ENCODE data around the gene PCK1.
"Not testable (repeated sequence)": the region's sequence is repeated elsewhere in the genome, so short reads cannot be mapped to it uniquely, and the experiment has no call there.

The PCK1 gene

DNA sequence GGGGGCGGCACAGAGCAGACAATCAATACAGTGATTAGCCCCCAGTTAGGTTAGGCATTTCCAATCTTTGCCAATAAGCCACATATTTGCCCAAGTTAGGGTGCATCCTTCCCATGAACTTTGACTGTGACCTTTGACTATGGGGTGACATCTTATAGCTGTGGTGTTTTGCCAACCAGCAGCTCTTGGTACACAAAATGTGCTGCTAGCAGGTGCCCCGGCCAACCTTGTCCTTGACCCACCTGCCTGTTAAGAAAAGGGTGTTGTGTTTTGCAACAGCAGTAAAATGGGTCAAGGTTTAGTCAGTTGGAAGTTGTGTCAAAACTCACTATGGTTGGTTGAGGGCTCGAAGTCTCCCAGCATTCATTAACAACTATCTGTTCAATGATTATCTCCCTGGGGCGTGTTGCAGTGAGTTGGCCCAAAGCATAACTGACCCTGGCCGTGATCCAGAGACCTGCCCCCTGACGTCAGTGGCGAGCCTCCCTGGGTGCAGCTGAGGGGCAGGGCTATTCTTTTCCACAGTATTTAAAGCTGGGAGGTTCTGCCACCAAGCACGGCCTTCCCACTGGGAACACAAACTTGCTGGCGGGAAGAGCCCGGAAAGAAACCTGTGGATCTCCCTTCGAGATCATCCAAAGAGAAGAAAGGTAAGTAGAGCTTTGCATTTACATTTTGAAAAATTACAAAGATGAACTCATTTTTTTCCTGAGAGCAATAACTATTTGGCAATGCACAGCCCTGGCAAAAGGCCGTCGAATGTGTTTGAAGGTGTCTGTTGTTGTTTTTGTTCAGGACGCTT lies at the start of gene PCK1:
Gene PCK1 (plus strand): TSS at position 557 of the 802 bp plus-strand sequence. CDS start 302 bp downstream, outside the sequence.
- H3K36me3 ChIP-seq (ENCODE audit: control insufficient read depth, insufficient read depth, low read length): no peaks in the 10 kb centered on the region
- peaks cover 41% of the 10 kb centered on the region for H3K4me1 ChIP-seq (ENCODE audit: control insufficient read depth, insufficient read depth, low read length)
- H3K9ac ChIP-seq (ENCODE audit: low read length): no peak within 1 kb of the TSS
- peaks cover 3% of the 10 kb centered on the region for H3K27me3 ChIP-seq (ENCODE audit: control insufficient read depth, insufficient read depth, low read length)
- no peak within 1 kb of the TSS for H3K4me3 ChIP-seq (ENCODE audit: low read length)
- no peaks in the 10 kb centered on the region for H3K9me3 ChIP-seq (ENCODE audit: control insufficient read depth, low read length)

DNA sequence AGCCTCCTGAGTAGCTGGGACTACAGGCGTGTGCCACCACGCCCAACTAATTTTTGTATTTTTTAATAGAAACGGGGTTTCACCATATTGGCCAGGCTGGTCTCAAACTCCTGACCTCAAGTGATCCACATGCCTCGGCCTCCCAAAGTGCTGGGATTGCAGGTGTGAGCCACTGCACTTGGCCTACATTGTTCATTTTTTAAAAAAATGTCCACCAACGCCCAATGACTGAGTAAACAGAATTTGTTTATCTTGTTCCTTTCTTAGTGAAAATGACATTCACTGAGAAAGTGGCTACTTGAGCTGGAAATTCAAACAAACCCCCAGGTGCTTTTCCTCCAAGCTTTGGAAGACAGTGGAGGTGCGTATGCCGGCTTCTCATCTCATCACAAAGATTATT lies 49.2 kb upstream of the PCK1 start:
- H3K4me1 ChIP-seq (ENCODE audit: control insufficient read depth, insufficient read depth, low read length); H3K9me3 ChIP-seq (ENCODE audit: control insufficient read depth, low read length); H3K27me3 ChIP-seq (ENCODE audit: control insufficient read depth, insufficient read depth, low read length); H3K9ac ChIP-seq (ENCODE audit: low read length); H3K36me3 ChIP-seq (ENCODE audit: control insufficient read depth, insufficient read depth, low read length); H3K4me3 ChIP-seq (ENCODE audit: low read length): not testable (repeated sequence)

DNA sequence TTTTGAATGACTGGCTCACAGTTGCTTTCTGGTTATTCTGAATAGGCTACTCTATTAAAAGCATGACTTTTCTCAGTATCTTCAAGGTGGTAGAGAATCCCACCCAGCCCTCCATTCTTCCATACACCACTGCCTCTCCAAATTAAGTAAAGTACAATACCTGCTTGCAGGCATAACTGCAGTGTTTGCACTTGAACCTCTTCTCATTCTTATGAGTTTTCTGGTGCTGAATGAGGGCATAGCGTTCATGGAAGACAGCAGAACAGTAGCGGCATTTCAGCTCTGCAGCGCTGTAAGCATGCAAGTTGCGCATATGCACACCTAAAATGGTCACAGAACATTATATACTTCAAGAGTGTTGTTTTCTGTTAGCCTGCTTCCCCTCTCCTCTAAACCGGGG lies 48.5 kb upstream of the PCK1 start:
- Histone ChIP-seq H3K4me3 (ENCODE audit: low read length) (no peak overlapping the region), H3K9me3 (ENCODE audit: control insufficient read depth, low read length) (no peaks in the 10 kb centered on the region), H3K9ac (ENCODE audit: low read length) (no peak overlapping the region), H3K4me1 (ENCODE audit: control insufficient read depth, insufficient read depth, low read length) (no peaks in the 10 kb centered on the region), H3K36me3 (ENCODE audit: control insufficient read depth, insufficient read depth, low read length) (no peaks in the 10 kb centered on the region), H3K27me3 (ENCODE audit: control insufficient read depth, insufficient read depth, low read length) (no peaks in the 10 kb centered on the region)

DNA sequence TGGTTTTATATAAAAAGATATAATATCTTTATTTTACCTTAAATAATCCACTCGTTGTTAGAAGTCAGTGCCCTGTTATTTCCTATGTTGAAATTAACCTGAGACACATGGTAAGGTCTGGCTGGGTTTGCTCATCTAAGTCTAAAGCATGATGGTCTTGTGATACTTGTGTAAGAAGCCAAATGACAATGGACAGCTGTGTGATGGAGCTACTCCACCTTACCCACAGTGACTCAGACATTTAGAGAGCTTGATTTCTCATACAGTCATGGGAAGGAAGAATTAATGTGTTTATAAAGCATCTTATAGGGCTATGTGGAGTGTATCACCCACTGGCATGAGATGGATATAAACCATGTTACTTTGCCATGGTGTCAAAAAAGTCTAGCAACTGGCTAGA lies 47.7 kb upstream of the PCK1 start:
- Histone ChIP-seq H3K27me3 (ENCODE audit: control insufficient read depth, insufficient read depth, low read length) (no peaks in the 10 kb centered on the region), H3K36me3 (ENCODE audit: control insufficient read depth, insufficient read depth, low read length) (no peaks in the 10 kb centered on the region), H3K9ac (ENCODE audit: low read length) (no peak overlapping the region), H3K4me3 (ENCODE audit: low read length) (no peak overlapping the region), H3K9me3 (ENCODE audit: control insufficient read depth, low read length) (no peaks in the 10 kb centered on the region), H3K4me1 (ENCODE audit: control insufficient read depth, insufficient read depth, low read length) (no peaks in the 10 kb centered on the region)

DNA sequence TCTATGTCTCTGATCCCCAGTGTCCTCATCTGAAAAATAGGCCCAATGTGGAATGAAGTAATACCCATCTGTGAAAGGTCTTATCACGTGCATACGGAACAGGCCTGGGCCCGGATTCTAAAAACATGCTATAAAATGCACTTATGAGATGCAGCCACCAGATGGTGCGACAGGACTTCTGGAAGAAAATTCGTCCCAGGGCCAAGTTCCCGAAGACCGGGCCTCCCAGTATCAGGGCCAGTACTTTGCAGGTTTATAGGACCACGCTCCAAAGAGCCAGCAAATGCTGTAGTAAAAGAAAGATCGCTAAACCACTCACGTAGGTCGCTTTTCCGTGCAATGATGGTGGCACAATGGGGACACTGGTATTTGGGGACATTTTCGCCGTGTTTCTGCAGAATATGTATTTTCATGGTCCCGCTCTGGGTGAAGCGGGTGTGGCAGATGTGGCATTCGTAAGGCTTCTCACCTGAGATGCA lies 46.6 kb upstream of the PCK1 start:
- Histone ChIP-seq H3K9me3 (ENCODE audit: control insufficient read depth, low read length) (no peaks in the 10 kb centered on the region), H3K9ac (ENCODE audit: low read length) (no peak overlapping the region), H3K27me3 (ENCODE audit: control insufficient read depth, insufficient read depth, low read length) (no peaks in the 10 kb centered on the region), H3K4me3 (ENCODE audit: low read length) (no peak overlapping the region), H3K4me1 (ENCODE audit: control insufficient read depth, insufficient read depth, low read length) (no peaks in the 10 kb centered on the region), H3K36me3 (ENCODE audit: control insufficient read depth, insufficient read depth, low read length) (no peaks in the 10 kb centered on the region)

DNA sequence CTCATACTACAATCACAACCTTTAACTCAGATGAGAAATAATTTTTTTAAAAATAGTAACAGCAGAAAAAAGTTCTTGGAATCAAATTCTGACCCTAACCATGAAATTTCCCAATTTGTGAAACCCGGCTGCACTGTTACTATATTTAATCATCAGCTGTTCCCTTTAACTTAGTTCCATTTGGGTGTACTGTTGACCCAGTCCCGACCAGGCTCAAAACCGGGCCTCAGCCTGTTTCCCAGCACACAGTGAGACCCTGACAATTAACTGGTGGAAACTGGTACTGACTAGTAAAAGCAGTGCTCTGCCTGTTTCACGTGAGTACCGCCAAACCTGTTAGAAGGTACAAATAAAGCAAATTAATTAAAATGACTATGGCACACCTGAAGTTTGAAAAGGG lies 43.0 kb upstream of the PCK1 start:
- Histone ChIP-seq H3K4me3 (ENCODE audit: low read length) (no peak overlapping the region), H3K36me3 (ENCODE audit: control insufficient read depth, insufficient read depth, low read length) (no peaks in the 10 kb centered on the region), H3K27me3 (ENCODE audit: control insufficient read depth, insufficient read depth, low read length) (no peaks in the 10 kb centered on the region), H3K9ac (ENCODE audit: low read length) (no peak overlapping the region), H3K9me3 (ENCODE audit: control insufficient read depth, low read length) (no peaks in the 10 kb centered on the region), H3K4me1 (ENCODE audit: control insufficient read depth, insufficient read depth, low read length) (peaks cover 7% of the 10 kb centered on the region)

DNA sequence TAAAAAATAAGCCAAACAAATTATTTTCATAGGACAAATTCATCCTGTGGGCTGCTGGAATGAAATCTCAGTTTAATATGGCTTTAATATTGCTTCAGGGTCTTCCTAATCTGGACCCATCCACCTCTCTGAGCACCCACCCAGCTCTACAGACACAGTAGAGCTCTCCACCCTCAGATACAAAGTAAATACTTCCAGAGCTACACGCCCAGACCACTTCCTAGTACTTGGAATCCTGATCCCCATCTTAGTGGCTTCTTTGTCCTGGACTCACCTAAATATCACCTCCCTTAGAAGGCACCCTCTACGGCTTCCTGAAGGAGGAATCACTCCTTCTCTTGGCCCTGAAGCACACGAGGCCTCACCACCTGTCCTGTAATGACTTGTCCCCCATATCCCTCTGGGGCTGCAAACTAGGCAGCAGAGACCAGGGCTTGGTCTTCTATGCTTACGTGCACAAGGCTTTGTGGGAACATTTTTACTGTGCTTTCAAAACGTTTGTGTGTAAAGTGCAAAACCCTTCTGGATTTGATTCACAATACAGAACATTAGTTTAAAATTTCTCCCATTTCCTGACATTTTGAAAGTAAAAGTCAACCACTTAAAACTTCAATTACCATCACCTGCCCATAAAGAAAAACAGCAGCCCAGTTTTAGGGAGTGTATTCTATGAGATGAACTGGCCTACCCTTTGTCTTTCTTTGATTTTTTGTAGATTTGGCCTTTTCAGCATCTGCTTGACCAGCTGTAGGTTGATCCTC lies 38.4 kb upstream of the PCK1 start:
- Histone ChIP-seq H3K9me3 (ENCODE audit: control insufficient read depth, low read length) (no peaks in the 10 kb centered on the region), H3K4me3 (ENCODE audit: low read length) (no peak overlapping the region), H3K27me3 (ENCODE audit: control insufficient read depth, insufficient read depth, low read length) (no peaks in the 10 kb centered on the region), H3K4me1 (ENCODE audit: control insufficient read depth, insufficient read depth, low read length) (peaks cover 14% of the 10 kb centered on the region), H3K9ac (ENCODE audit: low read length) (no peak overlapping the region), H3K36me3 (ENCODE audit: control insufficient read depth, insufficient read depth, low read length) (no peaks in the 10 kb centered on the region)

DNA sequence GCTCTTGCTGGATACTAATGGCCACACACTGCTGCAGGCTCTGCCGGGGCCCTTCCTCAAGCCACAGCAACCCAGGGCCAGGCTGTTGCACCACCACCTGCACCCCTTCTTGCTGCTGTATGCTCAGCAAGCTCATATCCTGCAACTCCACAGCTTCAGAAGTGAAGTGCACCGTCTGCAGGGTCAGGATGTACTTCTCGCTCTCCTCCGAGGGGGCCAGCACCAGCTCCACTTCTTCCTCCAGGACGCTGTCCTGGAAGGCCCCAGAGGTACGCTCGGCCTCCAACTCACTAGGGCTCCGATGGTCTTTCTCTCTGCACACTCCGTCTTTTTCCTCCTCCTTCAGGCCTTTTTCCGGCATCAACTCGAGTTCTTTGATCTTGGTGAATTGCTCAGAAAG lies 37.1 kb upstream of the PCK1 start:
- H3K36me3 ChIP-seq (ENCODE audit: control insufficient read depth, insufficient read depth, low read length): no peaks in the 10 kb centered on the region
- no peak overlapping the region for H3K9ac ChIP-seq (ENCODE audit: low read length)
- no peaks in the 10 kb centered on the region for H3K9me3 ChIP-seq (ENCODE audit: control insufficient read depth, low read length)
- no peaks in the 10 kb centered on the region for H3K27me3 ChIP-seq (ENCODE audit: control insufficient read depth, insufficient read depth, low read length)
- no peak overlapping the region for H3K4me3 ChIP-seq (ENCODE audit: low read length)
- peaks cover 15% of the 10 kb centered on the region for H3K4me1 ChIP-seq (ENCODE audit: control insufficient read depth, insufficient read depth, low read length)

DNA sequence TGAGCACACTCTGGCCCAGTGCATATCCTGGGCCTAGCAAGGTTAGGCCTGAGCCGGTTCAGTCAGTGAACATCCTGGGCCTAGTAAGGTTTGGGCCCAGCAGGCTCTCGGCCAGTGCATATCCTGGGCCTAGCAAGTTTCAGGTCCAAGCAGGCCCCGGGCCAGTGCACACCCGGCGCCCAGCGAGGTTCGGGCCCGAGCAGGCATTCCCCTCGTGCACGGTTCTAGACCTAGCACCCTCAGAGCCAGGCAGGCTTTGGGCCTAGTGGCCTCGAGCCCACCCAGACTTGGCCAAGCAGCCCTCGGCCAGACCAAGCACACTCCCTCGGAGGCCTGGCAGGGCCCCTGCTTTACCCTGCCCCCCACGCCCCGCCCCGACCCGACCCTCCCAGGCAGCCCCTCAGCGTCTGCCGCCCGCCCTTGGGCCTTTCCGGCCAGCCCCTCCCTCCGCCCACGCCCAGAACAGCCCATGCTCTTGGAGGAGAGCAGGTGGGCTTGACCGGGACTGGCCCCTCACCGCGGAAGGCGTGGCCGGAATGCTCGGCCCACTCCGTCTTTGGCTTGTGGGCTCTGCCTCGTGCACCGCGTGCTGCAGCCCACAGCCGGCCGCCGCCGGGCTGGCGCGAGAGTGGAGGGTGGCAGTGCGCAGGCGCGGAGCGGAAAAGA lies 36.3 kb upstream of the PCK1 start, which contains the start of gene CTCFL:
Gene CTCFL (minus strand): TSS at position 630 of the 666 bp plus-strand sequence. CDS start 935 bp downstream, outside the sequence.
- H3K9ac ChIP-seq (ENCODE audit: low read length): no peak within 1 kb of the TSS
- no peak within 1 kb of the TSS for H3K4me3 ChIP-seq (ENCODE audit: low read length)
- H3K27me3 ChIP-seq (ENCODE audit: control insufficient read depth, insufficient read depth, low read length): no peaks in the 10 kb centered on the region
- H3K36me3 ChIP-seq (ENCODE audit: control insufficient read depth, insufficient read depth, low read length): no peaks in the 10 kb centered on the region
- H3K4me1 ChIP-seq (ENCODE audit: control insufficient read depth, insufficient read depth, low read length): peaks cover 15% of the 10 kb centered on the region
- no peaks in the 10 kb centered on the region for H3K9me3 ChIP-seq (ENCODE audit: control insufficient read depth, low read length)

DNA sequence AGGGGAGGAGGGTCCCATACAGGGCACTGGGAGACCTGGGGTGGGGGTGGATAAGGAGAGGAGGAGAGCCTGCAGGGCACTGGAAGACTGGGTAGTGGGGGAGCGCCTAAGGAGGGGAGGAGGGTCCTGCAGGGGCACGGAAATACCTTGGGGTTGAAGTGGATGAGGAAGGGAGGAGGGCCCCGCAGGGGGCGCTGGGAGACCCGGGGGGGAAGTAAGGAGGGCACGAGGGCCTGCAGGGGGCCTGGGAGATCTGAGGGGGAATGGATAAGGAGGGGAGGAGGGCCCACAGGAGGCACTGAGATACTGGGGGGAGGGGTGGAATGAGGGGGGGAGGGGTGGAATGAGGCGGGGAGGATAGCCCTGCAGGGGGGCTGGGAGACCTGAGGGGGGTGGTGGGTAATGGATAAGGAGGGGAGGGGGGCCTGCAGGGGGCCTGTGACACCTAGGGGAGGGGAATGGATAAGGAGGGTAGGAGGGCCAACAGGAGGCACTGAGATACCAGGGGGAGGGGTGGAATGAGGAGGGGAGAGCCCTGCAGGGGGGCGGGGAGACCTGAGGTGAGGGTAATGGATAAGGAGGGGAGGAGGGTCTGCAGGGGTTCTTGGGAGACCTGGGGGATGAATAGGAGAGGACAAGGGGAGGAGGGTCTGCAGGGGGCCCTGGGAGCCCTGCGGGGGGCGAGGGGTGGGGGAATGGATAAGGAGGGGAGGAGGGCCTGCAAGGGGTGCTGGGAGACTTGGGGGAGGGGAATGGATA lies 35.4 kb upstream of the PCK1 start:
- Histone ChIP-seq H3K27me3 (ENCODE audit: control insufficient read depth, insufficient read depth, low read length) (no peaks in the 10 kb centered on the region), H3K4me1 (ENCODE audit: control insufficient read depth, insufficient read depth, low read length) (peaks cover 15% of the 10 kb centered on the region), H3K4me3 (ENCODE audit: low read length) (no peak overlapping the region), H3K9me3 (ENCODE audit: control insufficient read depth, low read length) (no peaks in the 10 kb centered on the region), H3K9ac (ENCODE audit: low read length) (no peak overlapping the region), H3K36me3 (ENCODE audit: control insufficient read depth, insufficient read depth, low read length) (no peaks in the 10 kb centered on the region)

DNA sequence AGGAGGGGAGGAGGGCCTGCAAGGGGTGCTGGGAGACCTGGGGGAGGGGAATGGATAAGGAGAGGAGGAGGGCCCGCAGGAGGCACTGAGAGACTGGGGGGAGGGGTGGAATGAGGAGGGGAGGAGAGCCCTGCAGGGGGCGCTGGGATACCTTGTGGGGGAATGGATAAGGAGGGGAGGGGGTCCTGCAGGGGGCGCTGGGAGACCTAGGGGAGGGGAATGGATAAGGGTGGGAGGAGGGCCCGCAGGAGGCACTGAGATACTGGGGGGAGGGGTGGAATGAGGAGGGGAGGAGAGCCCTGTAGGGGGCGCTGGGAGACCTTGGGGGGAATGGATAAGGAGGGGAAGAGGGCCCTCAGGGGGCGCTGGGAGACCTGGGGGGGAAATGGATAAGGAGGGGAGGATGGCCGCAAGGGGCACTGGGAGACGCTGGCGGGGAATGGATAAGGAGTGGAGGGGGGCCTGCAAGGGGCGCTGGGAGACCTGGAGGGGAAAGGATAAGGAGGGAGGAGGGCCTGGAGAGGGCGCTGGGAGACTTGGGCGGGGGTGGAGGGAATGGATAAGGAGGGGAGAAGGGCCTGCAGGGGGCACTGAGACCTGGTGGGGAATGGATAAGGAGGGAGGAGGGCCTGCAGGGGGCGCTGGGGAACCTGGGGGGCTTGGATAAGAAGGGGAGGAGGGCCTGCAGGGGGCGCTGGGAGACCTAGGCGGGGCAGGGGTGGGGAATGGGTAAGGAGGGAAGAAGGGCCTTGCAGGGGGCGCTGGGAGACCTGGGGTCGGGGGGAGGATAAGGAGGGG lies 34.6 kb upstream of the PCK1 start:
- peaks cover 15% of the 10 kb centered on the region for H3K4me1 ChIP-seq (ENCODE audit: control insufficient read depth, insufficient read depth, low read length)
- H3K9me3 ChIP-seq (ENCODE audit: control insufficient read depth, low read length): no peaks in the 10 kb centered on the region
- no peaks in the 10 kb centered on the region for H3K27me3 ChIP-seq (ENCODE audit: control insufficient read depth, insufficient read depth, low read length)
- no peak overlapping the region for H3K4me3 ChIP-seq (ENCODE audit: low read length)
- no peak overlapping the region for H3K9ac ChIP-seq (ENCODE audit: low read length)
- H3K36me3 ChIP-seq (ENCODE audit: control insufficient read depth, insufficient read depth, low read length): no peaks in the 10 kb centered on the region
